GM18526 (cell line): ENCODE measurements around the gene ESRRA.

ENCODE experiments used
- POLR2A ChIP-seq: IDR thresholded peaks from 3 replicates; pipeline ENCODE4 v1.6.1; 2011; ENCODE audit not compliant: insufficient read length; ENCODE audit errors: extremely low read depth

The ESRRA gene

GRCh38 chr11:64296236-64296635, 9.1 kb upstream of the ESRRA start:
- no peak for TF ChIP-seq POLR2A

GRCh38 chr11:64296830-64297698, 8.3 kb upstream of the ESRRA start:
- TF ChIP-seq POLR2A = no peak

GRCh38 chr11:64297699-64298358, 7.5 kb upstream of the ESRRA start:
- TF ChIP-seq POLR2A = no peak

GRCh38 chr11:64298966-64299846, 6.1 kb upstream of the ESRRA start:
- TF ChIP-seq POLR2A = no peak

GRCh38 chr11:64299847-64300648, 5.3 kb upstream of the ESRRA start, which contains the start of gene CATSPERZ:
Gene CATSPERZ, plus strand, starts transcription at chr11:64300358. Its CDS starts 53 bp downstream, at chr11:64300411.
- no peak for TF ChIP-seq POLR2A

GRCh38 chr11:64303109-64304031, 2.0 kb upstream of the ESRRA start:
- no peak for TF ChIP-seq POLR2A

- TF ChIP-seq POLR2A = no peak
Observed at GRCh38 chr11:64304032-64304315, 1.4 kb upstream of the ESRRA start.

- peak; percentile 73 for TF ChIP-seq POLR2A
Observed at GRCh38 chr11:64304316-64305072, 830 bp upstream of the ESRRA start.

- peak; percentile 55 for TF ChIP-seq POLR2A
Observed at GRCh38 chr11:64305691-64306562, 603 bp downstream of the ESRRA start.

GRCh38 chr11:64306563-64306875, 1.2 kb downstream of the ESRRA start:
- no peak for TF ChIP-seq POLR2A

- TF ChIP-seq POLR2A = no peak
Observed at GRCh38 chr11:64306876-64307622, 1.7 kb downstream of the ESRRA start.

GRCh38 chr11:64312947-64313346, 7.6 kb downstream of the ESRRA start:
- no peak for TF ChIP-seq POLR2A
